T-helper 1 cell (primary cell): Measurements from ENCODE around the gene SLC13A2.

Experiments
- DNase-seq, 5 donors: peaks; one replicate each; pipeline ENCODE4 v3.0.0-alpha.2; 2012 to 2020

Gene SLC13A2

DNA sequence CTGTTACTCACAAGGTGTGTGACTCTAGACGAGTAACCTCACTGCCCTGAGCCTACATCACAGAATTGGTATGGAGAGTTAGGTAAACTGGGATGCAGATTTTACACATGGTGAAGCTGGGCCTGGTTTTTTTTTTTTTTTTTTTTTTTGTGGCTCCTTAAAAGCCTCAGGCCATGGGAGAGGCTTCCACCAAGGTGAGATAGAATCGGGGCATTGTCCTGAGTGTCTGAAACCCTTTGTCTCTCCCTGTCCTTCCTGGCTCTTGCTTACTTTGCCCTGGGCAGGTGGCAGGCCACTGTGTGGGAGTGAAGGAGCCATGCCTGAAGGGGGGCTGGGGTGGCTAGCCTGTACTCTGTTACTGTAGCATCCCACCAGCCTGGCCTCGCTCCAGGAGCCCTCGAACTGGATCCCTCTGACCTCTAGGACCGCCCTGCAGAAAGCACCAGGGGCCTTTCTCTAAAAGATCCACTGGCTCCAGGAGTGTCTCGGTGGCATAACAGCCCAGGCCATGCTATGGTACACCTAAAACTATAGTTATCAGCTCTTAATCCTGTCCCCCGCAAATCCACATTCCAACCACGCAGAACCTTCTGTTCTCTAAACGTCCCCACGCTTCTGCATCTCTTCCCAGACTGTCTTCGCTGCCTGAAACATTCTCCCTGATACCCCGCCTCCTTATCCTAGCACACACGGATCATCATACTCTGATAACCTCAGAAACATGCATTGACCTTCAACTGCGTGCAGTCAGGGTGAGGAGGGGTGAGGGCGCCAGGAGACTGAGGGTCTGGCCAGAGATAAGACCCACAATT lies 1.7 kb upstream of the SLC13A2 start:
- no peak for DNase-seq

DNA sequence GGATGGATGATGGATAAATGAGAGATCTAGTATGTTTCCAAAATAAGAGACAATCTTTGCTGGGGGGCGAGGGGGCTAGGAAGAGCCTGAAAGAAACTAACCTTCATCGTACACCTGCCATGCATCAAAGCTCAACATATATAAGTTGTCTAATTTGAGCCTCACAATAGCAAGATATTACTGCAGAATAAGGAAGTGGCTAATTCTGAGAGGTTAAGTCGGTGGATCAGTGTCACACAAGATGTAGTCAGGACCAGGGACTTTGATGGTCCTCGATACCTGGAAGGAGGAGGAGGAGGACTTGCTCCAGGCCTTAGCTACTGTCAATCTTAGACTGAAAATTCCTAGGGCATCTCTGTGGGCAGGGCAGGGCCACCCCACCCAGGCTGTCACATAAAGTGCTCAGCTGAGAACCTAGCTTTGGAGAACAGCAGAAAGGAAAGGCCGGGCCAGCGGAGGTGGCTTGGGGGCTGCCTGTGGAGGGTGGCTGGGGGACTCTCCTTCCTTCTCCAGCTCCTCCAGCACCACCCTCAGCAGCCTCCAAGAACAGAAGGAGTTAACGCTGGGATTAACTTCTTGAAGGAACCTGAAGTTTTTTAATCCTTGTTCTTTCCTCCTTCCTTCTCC lies 460 bp upstream of the SLC13A2 start:
- no peak for DNase-seq

DNA sequence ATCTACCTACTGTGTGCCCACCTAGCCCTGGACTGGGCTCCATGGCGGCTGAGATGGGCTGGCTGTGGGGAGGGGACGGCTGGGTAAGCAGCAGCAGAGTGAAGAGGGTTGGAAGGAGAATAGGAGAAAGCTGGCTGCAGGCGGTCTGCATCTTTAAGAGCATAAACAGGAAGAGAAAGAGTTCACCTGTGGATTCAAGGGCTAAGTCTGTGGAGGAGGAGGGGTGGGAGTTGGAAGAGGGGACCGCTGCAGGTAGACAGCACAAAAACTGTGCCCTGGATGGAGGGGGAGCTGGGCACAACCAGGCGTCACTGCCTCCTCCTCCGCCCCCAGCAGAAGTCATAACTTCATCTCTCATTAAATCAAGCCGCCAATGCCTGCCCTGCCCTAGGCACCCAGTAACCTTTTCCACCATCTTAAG lies 677 bp downstream of the SLC13A2 start:
- no peak for DNase-seq

DNA sequence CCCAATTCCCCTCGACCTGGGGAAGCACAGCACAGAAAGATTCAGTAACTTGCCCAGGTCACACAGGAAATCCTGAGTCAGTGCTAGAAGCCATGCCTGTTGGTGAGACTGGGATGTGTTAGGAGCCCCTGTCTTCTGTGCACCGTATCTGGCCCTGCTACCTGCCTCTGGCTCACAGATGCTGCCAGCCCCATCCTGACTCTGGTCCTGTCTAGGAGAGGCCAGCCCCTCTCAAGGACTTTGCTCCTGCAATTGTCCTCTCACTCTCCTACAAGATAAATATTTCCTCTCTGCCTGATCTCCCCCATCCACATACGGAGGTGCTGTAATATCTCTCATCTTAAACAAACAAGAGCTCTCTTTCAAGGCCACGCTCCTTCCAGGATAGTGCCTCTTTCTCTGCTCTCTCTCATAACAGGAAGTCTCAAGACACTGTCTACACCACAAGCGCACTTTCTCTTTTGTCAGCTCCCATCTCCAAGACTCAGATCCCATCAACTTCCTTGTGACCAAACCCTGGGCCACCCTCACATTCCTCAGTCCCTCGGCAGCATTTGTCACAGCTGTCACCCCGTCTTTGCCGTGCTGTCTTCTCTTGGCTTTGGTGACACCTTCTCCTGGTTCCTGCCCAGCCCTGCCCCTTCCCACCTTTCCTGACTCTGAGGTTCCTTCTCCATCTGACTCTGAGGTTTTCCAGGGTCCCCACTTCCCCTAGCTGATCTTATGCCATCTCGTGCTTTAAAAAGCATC lies 1.9 kb downstream of the SLC13A2 start:
- DNase-seq, result no peak

DNA sequence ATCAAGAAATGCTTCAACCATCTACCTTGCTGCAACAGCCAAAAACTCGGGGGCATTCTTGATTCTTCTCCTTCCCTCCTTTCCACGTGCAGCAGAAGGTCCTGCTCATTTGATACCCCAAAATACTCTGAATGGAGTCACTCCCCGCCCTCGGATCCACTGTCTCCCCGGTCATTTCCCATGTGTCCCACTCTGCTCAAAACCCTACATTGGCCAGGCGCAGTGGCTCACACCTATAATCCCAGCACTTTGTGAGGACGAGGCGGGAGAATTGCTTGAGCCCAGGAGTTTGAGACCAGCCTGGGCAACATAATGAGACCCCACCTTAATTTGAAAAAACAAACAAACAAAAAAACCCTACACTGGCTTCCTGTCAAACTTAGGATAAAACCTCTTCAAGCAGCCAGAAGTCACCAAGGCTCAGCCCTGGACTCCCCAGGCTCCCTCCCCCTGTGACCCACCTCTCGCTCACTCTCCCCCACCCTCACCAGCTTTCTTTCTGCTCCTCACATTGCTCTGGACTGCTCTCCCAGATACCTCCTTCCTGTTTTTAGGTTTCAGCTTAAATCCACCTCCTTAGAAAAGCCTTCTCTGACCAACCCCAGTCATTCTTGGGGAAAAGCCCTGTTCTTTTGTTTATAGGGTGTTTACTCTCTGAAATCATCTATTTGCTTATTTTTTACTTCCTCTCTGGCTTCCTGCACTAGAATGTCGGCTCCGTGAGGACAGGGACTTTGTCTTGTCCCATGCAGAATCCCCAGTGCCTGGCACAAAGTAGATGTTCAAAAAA lies 2.8 kb downstream of the SLC13A2 start:
- DNase-seq, result no peak

DNA sequence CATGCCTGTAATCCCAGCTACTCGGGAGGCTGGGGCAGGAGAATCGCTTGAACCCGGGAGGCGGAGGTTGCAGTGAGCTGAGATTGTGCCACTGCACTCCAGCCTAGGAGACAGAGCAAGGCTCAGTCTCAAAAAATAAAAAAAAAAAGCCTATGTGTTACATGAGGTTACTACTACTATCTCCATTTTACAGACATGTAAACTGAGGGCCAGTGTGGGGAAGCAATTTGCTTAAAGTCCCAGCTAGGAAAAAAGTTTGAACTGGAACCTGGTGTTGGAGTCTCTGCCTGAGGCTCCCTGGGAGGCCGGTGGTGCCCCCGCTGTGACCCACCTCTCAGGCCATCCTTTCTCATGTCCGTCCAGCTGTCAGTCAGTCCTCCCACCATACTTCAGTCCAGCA lies 4.5 kb downstream of the SLC13A2 start:
- DNase-seq, result no peak

DNA sequence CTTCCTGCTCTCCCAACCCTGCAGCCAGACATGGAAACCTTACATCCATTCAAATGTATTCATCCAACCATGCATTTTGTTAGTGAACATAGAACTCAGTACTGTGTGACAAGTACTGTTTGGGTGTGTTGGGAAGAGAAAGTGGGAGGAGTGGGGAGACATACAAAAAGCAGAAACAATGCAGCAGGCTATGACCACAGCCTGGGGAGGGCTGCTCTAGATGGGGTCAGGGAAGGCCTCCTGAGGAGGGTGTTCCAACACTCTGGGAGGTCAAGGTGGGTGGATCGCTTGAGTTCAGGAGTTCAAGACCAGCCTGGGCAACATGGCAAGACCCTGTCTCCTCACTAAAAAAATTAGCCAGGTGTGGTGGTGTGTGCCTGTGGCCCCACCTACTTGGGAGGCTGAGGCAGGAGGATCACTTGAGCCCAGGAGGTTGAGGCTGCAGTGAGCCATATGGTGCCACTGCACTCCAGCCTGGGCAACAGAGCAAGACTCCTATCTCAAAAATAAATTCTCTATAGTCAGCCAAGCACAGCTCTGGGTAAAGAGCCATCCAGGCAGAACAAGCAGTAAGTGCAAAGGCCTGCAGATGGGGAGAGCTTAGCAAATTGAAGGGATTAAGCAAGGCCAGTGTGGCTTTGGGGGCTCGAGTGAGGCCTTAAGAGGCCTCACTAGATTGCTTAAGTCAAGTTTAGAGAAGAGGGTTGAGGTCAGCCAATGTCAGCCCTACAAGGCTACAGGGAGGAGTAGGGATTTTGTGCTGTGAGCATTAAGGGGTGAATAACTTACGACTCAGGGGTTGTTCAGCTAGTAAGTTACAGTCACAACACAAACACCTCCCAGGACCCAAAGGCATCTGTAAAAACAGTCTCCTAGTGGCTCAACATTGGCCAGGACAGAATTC lies 5.5 kb downstream of the SLC13A2 start:
- no peak for DNase-seq

DNA sequence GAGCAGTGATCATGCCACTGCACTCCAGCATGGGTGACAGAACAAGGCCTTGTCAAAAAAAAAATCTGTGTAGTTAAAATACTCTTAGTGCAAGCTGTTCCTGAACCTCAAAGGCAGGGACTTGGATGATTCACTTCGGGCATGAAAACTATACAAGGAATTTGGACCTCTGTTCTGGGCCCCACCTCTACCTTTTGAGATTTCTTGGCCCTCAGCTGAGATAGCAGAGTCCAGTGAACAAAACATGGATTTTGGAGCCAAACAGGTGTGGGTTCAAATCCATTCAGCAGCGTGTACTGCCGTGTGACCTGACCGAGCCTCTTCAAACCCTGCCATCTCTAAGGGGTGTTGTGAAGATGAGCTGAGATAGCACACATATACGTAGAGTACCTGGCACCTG lies 6.8 kb downstream of the SLC13A2 start:
- DNase-seq, result no peak

DNA sequence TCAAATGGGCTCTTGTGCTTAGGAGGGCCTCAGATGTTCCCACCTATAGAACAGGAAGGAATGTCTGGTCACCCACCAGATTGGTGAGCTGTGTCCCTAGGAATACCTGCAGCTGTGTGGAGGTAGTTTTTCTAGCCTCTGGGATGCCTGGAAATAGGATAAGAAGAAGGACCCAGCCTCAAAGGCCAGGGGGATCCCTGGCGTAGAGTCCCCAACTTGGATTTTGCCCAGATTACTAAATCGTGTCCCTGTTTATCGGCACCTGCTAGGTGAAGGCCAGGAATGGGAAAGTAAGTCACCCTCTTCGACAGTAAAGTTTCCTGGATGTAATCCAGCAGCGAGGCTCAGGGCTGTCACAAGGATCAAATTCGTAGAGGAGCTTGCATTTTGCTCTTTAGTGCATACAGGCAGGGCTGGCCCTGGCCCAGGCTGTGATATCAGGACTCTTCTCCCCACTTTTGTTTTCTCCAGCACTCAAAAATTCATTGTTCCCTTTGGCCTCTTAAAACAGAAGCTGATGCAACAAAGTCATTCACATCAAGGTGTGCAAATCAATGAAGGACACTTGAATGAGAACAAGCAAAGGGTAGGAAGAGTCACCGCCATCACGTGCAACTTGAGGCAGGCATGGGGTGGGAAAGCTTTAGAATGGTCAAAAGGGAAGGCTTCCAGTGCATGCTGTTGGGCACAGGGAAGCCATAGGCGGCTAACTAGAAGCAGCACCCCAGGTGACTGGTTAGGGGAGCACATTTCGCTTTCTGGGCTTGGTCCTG lies 7.5 kb downstream of the SLC13A2 start:
- no peak for DNase-seq

DNA sequence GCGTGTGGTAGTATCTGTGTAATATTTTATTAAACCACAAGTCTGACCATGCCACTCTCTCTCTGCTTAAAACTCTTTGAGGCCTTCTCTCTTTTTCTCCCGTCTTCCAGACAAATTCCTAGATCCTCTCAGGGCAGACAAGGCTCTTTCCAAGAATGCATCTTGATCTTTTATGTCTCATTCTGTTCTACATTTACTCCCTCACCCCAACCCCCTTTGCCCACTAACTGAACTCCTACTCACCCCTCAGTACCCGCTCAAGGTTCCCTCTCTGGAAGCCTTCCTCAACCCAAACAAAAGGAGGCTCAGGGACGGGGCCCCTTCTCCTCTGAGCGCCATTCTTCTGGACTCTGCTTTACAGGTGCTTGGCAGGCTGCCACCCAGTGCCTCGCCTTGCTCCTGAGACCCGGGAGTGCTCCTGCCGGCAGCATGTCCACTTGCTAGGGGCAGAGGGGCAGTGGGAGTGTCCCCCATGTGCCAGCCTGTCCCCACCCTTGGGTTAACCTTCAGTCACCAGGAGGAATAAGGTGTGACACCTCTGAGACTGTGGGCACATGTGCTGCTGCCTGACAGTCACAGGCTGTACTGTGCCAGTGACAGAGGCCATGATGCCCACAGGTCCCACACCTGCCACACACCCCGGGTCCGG lies 9.2 kb downstream of the SLC13A2 start:
- DNase-seq, result no peak

DNA sequence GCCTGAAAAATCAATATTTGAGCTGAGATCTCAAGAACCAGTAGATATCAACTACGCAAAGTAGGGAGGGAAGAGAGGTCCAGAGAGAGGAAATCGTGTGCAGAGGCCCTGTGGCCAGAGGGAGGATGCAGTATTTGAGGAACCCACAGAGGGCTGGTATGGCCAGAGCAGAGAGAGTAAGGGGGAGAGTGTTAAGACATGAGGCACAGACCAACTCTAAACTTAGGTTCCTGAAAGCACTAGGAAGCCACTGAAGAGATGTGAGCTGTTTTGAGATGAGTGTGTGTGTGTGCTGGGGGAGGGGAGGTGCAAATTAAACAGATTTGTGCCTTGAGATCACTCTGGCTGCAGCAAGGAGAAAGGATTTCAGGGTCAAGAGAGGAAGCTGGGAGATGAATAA lies 10.9 kb downstream of the SLC13A2 start:
- peak in 1 of 5 donors; percentile 45 for DNase-seq

DNA sequence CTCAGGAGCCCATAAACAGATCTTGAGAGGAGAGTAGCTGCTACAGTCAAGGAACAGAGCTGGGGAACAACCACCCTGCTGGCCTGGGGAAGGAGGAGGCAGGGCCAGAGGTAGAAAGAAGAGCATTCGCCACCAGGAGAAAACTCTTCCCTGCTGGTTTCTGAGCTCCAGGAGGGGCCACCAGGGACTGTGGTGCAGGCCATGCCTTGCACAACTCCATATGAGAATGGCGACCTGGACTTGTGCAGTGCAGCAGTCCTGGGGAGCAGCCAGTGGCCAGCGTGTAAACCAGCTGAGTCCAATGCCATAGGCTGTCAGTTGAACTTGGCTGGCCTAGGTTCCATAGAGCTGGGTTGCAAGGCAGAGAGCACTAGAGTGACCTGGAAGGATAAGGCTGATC lies 11.6 kb downstream of the SLC13A2 start:
- DNase-seq, result no peak

DNA sequence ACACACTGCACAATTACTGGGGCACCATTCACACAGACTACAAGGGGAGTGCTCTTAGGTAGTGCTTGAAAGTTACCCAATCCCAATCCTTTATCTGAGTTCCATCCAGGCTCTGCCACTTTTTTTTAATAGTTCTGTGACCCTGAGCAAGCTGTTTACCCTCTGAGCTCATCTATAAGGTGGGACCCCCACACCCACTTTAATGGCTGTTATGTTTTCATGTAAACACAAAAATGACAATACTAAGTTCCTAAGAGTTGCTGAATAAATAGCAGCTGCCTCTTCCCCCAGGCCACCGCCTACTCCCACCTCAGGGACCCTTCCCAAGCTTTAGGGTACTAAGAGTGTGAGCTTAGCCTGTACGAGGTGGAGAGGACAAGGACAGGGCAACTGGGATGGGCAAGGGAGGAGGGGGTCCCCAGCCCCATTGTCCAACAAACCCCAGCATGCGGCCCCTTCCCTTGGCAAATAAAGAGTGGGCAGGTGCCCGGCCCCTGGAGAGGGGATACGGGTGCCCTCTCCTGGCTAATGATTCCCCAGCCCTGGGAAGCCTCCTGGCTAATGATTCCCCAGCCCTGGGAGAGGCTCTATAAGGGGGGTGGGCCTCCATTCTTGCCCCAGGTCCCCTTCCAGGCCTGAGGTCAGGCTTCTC lies 14.6 kb downstream of the SLC13A2 start:
- no peak for DNase-seq

DNA sequence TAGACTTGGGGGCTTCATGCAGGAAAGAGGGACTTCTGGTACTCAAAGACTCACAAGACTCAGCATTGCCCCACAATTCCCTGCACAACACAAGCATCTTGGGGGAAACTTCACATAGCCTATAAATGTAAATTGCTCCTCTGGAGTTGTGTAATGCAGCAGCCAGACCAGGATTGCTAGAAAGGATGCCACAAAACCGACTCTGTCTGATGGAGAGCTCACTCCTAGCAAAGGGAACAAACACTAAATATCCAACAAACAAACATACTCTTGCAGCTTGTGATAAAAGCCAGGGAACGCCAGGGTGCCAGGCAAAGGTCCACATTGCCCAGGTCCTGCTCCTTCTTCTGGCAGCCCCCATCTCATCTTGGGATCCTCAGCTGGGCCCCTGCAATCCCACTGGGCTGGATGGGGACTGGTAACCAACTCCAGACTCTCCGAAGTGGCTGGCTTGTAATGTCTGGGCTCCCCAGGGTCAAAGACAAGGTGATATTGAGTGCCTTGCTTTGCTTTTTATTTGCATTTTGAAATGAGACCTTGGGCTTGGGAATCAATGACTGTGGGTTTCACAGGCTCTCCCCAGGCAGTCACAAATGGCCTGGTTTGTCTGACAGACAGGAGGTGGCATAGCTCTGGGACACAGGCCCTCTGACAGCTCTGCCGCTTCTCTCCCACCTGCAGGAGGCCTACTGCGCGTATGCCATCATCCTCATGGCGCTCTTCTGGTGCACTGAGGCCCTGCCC lies 15.3 kb downstream of the SLC13A2 start:
- DNase-seq, result no peak

DNA sequence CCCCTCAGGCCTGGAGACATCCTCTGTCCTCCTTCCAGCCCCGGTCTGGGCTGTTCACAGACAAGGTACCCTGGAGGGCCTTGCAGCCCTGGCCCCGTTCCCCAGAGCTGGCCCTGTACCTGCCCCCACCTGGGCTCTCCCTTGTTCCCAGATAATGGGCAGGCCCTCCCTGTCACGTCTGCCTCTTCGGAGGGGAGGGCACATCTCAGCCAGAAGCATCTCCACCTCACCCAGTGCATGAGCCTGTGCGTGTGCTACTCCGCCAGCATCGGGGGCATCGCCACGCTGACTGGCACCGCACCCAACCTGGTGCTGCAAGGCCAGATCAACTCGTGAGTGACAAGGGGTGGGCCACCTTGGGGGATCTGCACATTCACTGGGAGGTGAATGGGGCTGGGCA lies 17.8 kb downstream of the SLC13A2 start:
- DNase-seq, result no peak

DNA sequence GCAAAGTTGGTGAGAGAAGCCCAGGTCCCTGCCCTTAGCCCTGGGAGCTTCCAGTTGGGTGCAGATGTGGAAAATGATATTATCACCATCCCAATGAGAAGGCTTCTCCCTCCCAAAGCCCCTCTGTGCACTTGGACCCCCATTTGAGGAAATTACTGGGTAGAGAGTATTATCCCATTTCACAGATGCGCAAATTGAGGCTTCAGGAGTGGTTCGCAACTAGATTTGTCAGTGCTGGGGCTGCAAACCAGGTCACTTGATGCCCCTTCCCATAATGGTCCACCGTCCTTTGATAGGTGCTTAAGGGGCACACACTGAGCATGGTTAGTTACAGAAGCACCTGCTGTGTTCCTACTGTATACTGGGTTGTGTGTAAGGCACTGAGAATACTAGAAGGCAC lies 18.4 kb downstream of the SLC13A2 start:
- no peak for DNase-seq

DNA sequence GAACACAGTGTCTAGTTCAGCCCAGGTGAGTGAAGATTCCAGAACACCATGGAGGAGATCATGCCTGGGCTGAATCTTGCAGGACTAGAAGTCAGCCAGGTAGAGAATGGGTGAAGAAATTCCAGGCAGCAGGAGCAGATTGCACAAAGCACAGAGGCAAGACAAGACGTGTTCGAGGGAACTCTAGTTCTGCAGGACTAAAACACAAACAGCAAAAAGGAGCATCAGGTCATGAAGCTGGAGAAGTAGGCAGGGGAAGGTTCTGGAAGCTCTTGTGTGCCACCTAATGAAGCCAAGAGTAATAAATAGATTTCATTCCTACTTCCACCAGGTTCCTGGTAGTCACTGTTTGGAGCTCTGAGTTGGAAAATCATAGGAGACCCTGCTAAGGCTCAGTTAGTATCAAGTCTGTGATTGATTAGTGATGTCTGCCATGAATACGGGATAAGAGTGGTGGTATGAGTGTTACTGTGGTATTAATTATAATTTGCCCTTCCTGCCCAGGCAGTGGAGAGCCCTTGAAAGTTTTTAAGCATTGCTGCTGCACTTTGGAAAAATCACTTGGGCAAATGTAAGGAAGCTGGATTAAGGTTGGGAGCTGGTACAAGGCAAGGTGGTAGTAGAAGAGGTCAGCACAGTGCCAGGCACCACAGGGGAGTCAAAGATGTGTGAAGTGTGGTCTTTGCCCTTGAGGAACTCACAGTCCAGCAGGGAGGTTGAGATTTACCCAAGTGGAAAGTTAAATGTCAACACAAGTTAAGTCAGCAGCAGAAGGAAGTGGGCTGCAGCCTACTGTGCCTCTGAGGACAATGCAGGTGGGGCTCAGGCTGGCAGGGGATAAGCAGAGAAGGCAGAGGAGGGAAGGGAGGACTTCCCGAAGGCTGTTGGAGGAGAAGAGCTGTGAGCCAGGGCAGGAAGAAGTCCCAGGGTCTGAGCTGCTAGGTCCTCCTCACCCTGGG lies 19.2 kb downstream of the SLC13A2 start:
- no peak for DNase-seq

DNA sequence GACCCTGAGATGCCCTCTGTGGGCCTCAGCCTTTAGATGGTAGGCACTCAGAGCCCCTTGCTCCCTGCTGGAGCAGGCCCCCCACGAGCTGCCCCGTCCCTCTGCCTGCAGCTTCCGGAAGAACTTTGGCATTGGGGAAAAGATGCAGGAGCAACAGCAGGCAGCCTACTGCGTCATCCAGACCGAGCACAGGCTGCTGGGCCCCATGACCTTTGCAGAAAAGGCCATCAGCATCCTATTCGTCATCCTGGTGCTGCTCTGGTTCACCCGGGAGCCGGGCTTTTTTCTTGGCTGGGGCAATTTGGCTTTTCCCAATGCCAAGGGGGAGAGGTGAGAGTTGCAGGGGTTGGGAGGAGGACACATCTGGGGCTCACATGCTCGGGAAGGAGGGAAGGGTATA lies 20.0 kb downstream of the SLC13A2 start:
- DNase-seq, result no peak
